IPS DF 6.9 (cell line): Measurements from ENCODE around the gene PILRB.

ENCODE experiments used
- DNase-seq: peaks from one replicate; pipeline ENCODE4 v3.0.0-alpha.2; 2013; ENCODE audit warnings: low read depth, low spot score
- H3K27ac ChIP-seq: one replicate; pipeline ENCODE4 v1.5.1; 2013; ENCODE audit warnings: low read length, control low read depth
- H3K27me3 ChIP-seq: 2 replicates; pipeline ENCODE4 v1.6.1; 2013; ENCODE audit warnings: mild to moderate bottlenecking, low read length; ENCODE audit not compliant: control insufficient read depth, insufficient read depth
- H3K36me3 ChIP-seq: 2 replicates; pipeline ENCODE4 v1.6.1; 2013; ENCODE audit warnings: low read length; ENCODE audit not compliant: control insufficient read depth, insufficient read depth
- H3K4me1 ChIP-seq: 2 replicates; pipeline ENCODE4 v1.6.1; 2013; ENCODE audit warnings: low read length; ENCODE audit not compliant: control insufficient read depth, insufficient read depth
- H3K4me3 ChIP-seq: 2 replicates; pipeline ENCODE4 v1.5.1; 2013; ENCODE audit warnings: mild to moderate bottlenecking, low read length
- H3K9me3 ChIP-seq: 2 replicates; pipeline ENCODE4 v1.6.1; 2013; ENCODE audit warnings: low read length, inconsistent platforms; ENCODE audit not compliant: control insufficient read depth, insufficient read depth
- WGBS: extraction: QIAGEN DNeasy Blood & Tissue Kit; methylation state at CpG from one replicate; pipeline ENCODE4 v1.1.7; 2013; ENCODE audit warnings: mixed read lengths, missing lambda C conversion rate; ENCODE audit not compliant: insufficient read length, insufficient coverage; 5-methylcytosine and 5-hydroxymethylcytosine counted together

PILRB gene

DNA sequence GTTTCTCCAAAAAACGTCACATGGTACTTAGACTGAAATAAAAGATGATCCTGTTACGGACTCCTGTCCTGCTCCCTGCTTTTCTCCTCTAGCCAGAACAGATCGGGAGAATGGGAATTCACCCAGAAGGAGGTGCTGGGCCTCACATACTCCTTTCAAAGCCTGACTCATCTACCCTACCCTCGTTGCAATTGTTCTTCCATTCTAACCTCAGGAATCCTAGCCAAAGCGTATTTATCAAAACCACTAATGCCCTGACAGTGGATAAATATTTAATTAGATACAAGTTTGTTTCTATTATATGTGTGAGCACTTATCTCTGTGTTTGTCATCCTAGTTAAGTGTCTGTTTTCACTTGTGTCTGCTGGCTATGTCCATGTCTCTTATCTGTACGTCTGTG is 48.9 kb downstream of the PILRB start:
- Histone ChIP-seq H3K27me3 (no peaks in the 10 kb centered on the region; the same call in 1 of the 2 replicates), H3K9me3 (no peaks in the 10 kb centered on the region; the same call in 1 of the 2 replicates), H3K4me1 (no peaks in the 10 kb centered on the region; the same call in 1 of the 2 replicates), H3K36me3 (no peaks in the 10 kb centered on the region), H3K27ac (no peak overlapping the region), H3K4me3 (no peak overlapping the region)
- WGBS = no CpG with 5 or more reads among the region's 6 CpGs
- DNase-seq = no peak

GRCh38 chr7:100407285-100408180 is 49.6 kb downstream of the PILRB start:
- Histone ChIP-seq H3K4me3 (no peak overlapping the region), H3K27me3 (no peaks in the 10 kb centered on the region; the same call in 1 of the 2 replicates), H3K4me1 (no peaks in the 10 kb centered on the region; the same call in 1 of the 2 replicates), H3K36me3 (no peaks in the 10 kb centered on the region), H3K27ac (no peak overlapping the region), H3K9me3 (no peaks in the 10 kb centered on the region; the same call in 1 of the 2 replicates)
- DNase-seq = no peak
- WGBS = no CpG with 5 or more reads among the region's 12 CpGs

GRCh38 chr7:100411101-100411500 is 53.2 kb downstream of the PILRB start:
- Histone ChIP-seq H3K27ac (no peak overlapping the region), H3K4me3 (no peak overlapping the region), H3K4me1 (no peaks in the 10 kb centered on the region; the same call in 1 of the 2 replicates), H3K9me3 (no peaks in the 10 kb centered on the region; the same call in 1 of the 2 replicates), H3K27me3 (no peaks in the 10 kb centered on the region; the same call in 1 of the 2 replicates), H3K36me3 (no peaks in the 10 kb centered on the region)
- no peak for DNase-seq
- WGBS = no CpG with 5 or more reads among the region's 6 CpGs

DNA sequence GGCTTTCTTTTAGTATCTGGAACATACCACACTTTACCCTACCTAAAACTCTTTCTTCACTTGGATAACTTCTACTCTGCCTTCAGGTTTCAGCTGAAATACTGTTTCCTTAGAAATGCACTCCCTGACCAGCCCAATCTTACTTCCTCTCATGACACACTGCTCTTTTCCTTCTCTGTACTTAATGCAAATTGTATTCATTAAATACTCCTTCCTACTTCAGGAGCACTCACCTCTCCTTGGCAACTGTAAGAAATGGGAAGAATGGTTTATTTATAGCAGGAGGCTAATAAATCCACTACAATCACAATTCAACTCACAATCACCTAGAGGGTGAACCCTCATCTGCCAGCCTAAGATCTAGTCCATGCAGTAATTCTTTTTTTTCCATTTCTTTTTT is 55.4 kb downstream of the PILRB start:
- no peak for DNase-seq
- H3K4me1 ChIP-seq = no peaks in the 10 kb centered on the region; the same call in 1 of the 2 replicates
- no peaks in the 10 kb centered on the region for H3K27me3 ChIP-seq
- H3K27ac ChIP-seq = no peak overlapping the region
- no peak overlapping the region for H3K4me3 ChIP-seq
- no peaks in the 10 kb centered on the region for H3K36me3 ChIP-seq
- no peaks in the 10 kb centered on the region; the same call in 1 of the 2 replicates for H3K9me3 ChIP-seq

DNA sequence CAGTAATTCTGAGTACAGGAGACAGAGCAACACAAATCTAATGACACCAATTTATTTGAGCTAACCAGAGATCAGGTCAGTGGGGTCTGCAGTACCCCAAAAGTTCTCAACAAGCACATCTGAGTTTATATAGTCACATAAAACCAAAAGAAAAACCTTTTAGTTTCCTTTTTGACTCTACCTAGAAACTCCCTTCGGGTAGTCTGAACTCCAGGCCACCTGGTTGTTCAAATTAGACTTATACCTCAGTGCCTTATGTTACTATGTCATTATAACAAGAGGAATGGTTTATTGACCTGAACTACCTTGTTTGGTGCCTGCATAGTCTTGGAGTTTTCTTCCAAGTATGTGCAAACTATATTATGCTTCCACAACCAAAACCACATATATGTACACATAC is 56.0 kb downstream of the PILRB start:
- Histone ChIP-seq H3K27me3 (no peaks in the 10 kb centered on the region), H3K27ac (no peak overlapping the region), H3K4me3 (no peak overlapping the region), H3K36me3 (no peaks in the 10 kb centered on the region), H3K4me1 (no peaks in the 10 kb centered on the region; the same call in 1 of the 2 replicates), H3K9me3 (no peaks in the 10 kb centered on the region; the same call in 1 of the 2 replicates)
- no peak for DNase-seq
- WGBS = no CpG with 5 or more reads among the region's 1 CpG

- no peak for DNase-seq
- WGBS = 100% methylated on average over 1 of the region's 5 CpGs
- Histone ChIP-seq H3K27ac (no peak overlapping the region), H3K27me3 (no peaks in the 10 kb centered on the region), H3K4me3 (no peak overlapping the region), H3K4me1 (no peaks in the 10 kb centered on the region; the same call in 1 of the 2 replicates), H3K9me3 (no peaks in the 10 kb centered on the region; the same call in 1 of the 2 replicates), H3K36me3 (no peaks in the 10 kb centered on the region)
Observed at GRCh38 chr7:100415448-100415847, 57.5 kb downstream of the PILRB start.
